Measurements from ENCODE around the gene MAPK8.

MAPK8 gene

GRCh38 chr10:48383393-48383792 is 76.9 kb downstream of the MAPK8 start:
- no peak overlapping the region for H3K27ac ChIP-seq (ENCODE audit: low read length)
- H3K36me3 ChIP-seq (ENCODE audit: insufficient read depth, low read length), result no peaks in the 10 kb centered on the region
- H3K4me1 ChIP-seq (ENCODE audit: insufficient read depth, low read length), result no peaks in the 10 kb centered on the region
- no peak overlapping the region for H3K9ac ChIP-seq (ENCODE audit: low read depth, low read length)
- no peaks in the 10 kb centered on the region for H3K27me3 ChIP-seq (ENCODE audit: insufficient read depth, low read length, poor library complexity)
- no peak overlapping the region for H3K4me2 ChIP-seq (ENCODE audit: insufficient read depth, low read length)
- no peak for DNase-seq
- H4K20me1 ChIP-seq (ENCODE audit: insufficient read depth, low read length), result peaks cover 33% of the 10 kb centered on the region; the same call in 1 of the 2 replicates
- no peak for TF ChIP-seq CTCF (IDR thresholded peaks at IDR 0.05; ENCODE audit: borderline replicate concordance, extremely low read depth, low read length, poor library complexity, severe bottlenecking)
- TF ChIP-seq EZH2 (IDR thresholded peaks at IDR 0.05; ENCODE audit: borderline replicate concordance, low read depth, low read length, severe bottlenecking), result no peak
- no peak overlapping the region for H3K4me3 ChIP-seq (ENCODE audit: low read depth in 1 of 2, low read length in 2 of 2)
- no peaks in the 10 kb centered on the region for H3K9me3 ChIP-seq (ENCODE audit: insufficient read depth, low read length, severe bottlenecking)
- no peak overlapping the region for H2AFZ ChIP-seq (ENCODE audit: low read depth, low read length)
- no peak for ATAC-seq (ENCODE audit: insufficient read depth, low read depth)
- H3K79me2 ChIP-seq (ENCODE audit: insufficient read depth, low read length), result peaks cover 58% of the 10 kb centered on the region

DNA sequence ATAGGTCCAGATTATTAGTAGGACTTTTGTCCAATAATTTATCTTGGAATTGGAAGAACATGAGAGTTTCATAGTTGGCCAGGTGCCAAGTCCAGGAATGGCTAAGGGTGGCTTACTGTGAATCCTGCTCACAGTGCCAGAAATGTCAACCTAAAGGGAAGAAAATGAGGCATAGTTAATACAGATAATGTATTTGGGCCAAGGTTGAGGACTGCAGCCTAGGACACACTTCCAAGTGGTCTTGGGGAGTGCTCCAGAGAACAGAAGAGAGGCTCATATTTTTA is 78.2 kb downstream of the MAPK8 start:
- Histone ChIP-seq H3K9me3 (ENCODE audit: insufficient read depth, low read length, severe bottlenecking) (no peaks in the 10 kb centered on the region), H3K27me3 (ENCODE audit: insufficient read depth, low read length, poor library complexity) (no peaks in the 10 kb centered on the region), H4K20me1 (ENCODE audit: insufficient read depth, low read length) (peaks cover 40% of the 10 kb centered on the region), H3K4me2 (ENCODE audit: insufficient read depth, low read length) (no peak overlapping the region), H3K36me3 (ENCODE audit: insufficient read depth, low read length) (no peaks in the 10 kb centered on the region), H3K27ac (ENCODE audit: low read length) (no peak overlapping the region), H3K9ac (ENCODE audit: low read depth, low read length) (no peak overlapping the region), H2AFZ (ENCODE audit: low read depth, low read length) (no peak overlapping the region), H3K4me1 (ENCODE audit: insufficient read depth, low read length) (no peaks in the 10 kb centered on the region), H3K79me2 (ENCODE audit: insufficient read depth, low read length) (peaks cover 63% of the 10 kb centered on the region), H3K4me3 (ENCODE audit: low read depth in 1 of 2, low read length in 2 of 2) (no peak overlapping the region)
- ATAC-seq (ENCODE audit: insufficient read depth, low read depth) (no peak), DNase-seq (no peak)
- TF ChIP-seq CTCF (IDR thresholded peaks at IDR 0.05; ENCODE audit: borderline replicate concordance, extremely low read depth, low read length, poor library complexity, severe bottlenecking), result no peak

GRCh38 chr10:48389272-48389671 is 82.8 kb downstream of the MAPK8 start:
- H3K36me3 ChIP-seq (ENCODE audit: insufficient read depth, low read length), result no peaks in the 10 kb centered on the region
- H3K4me2 ChIP-seq (ENCODE audit: insufficient read depth, low read length), result no peak overlapping the region
- H4K20me1 ChIP-seq (ENCODE audit: insufficient read depth, low read length), result peaks cover 44% of the 10 kb centered on the region
- no peaks in the 10 kb centered on the region for H3K9me3 ChIP-seq (ENCODE audit: insufficient read depth, low read length, severe bottlenecking)
- ATAC-seq (ENCODE audit: insufficient read depth, low read depth) (no peak), DNase-seq (no peak)
- no peak overlapping the region for H2AFZ ChIP-seq (ENCODE audit: low read depth, low read length)
- H3K27me3 ChIP-seq (ENCODE audit: insufficient read depth, low read length, poor library complexity), result no peaks in the 10 kb centered on the region
- no peak overlapping the region for H3K9ac ChIP-seq (ENCODE audit: low read depth, low read length)
- peaks cover 90% of the 10 kb centered on the region for H3K79me2 ChIP-seq (ENCODE audit: insufficient read depth, low read length)
- H3K4me1 ChIP-seq (ENCODE audit: insufficient read depth, low read length), result peaks cover 13% of the 10 kb centered on the region
- TF ChIP-seq CTCF (IDR thresholded peaks at IDR 0.05; ENCODE audit: borderline replicate concordance, extremely low read depth, low read length, poor library complexity, severe bottlenecking) (no peak), EZH2 (IDR thresholded peaks at IDR 0.05; ENCODE audit: borderline replicate concordance, low read depth, low read length, severe bottlenecking) (no peak)
- no peak overlapping the region for H3K27ac ChIP-seq (ENCODE audit: low read length)
- no peak overlapping the region for H3K4me3 ChIP-seq (ENCODE audit: low read depth in 1 of 2, low read length in 2 of 2)

DNA sequence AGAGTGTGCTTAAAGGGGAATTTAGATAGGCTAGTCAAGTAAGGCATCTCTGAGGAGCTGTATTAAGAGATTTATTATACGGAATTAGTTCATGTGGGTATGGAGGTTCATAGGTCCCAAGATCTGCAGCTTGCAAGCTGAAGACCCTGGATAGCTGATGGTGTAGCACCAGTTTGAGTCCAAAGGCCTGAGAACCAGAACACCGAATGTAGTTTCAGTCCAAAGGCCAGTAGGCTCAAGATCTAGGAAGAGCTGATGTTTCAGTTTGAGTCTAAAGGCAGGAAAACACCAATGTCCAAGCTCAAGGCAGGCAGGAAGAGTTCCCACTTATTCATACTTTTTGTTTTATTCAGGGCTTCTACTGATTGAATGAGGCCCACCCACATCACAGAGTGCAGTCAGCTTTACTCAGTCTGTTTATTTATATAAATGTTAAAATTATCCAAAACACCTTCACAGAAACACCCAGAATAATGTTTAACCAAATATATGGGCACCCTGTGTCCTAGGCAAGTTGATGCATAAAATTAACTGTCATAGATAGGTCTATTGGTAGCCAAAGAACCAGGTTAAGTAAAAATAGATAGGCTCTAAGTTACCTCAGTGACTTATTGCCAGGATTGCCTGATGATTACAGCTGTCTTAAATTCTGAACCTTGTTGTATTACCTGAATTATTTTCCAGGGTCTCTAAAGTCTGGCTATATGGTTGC is 83.5 kb downstream of the MAPK8 start:
- H4K20me1 ChIP-seq (ENCODE audit: insufficient read depth, low read length), result peaks cover 40% of the 10 kb centered on the region
- peaks cover 84% of the 10 kb centered on the region for H3K79me2 ChIP-seq (ENCODE audit: insufficient read depth, low read length)
- H3K4me3 ChIP-seq (ENCODE audit: low read depth in 1 of 2, low read length in 2 of 2), result no peak overlapping the region
- peaks cover 13% of the 10 kb centered on the region for H3K4me1 ChIP-seq (ENCODE audit: insufficient read depth, low read length)
- DNase-seq, result no peak
- TF ChIP-seq EZH2 (IDR thresholded peaks at IDR 0.05; ENCODE audit: borderline replicate concordance, low read depth, low read length, severe bottlenecking) (no peak), CTCF (IDR thresholded peaks at IDR 0.05; ENCODE audit: borderline replicate concordance, extremely low read depth, low read length, poor library complexity, severe bottlenecking) (no peak)
- ATAC-seq (ENCODE audit: insufficient read depth, low read depth), result no peak
- H3K27ac ChIP-seq (ENCODE audit: low read length), result no peak overlapping the region
- no peak overlapping the region for H3K4me2 ChIP-seq (ENCODE audit: insufficient read depth, low read length)
- H3K36me3 ChIP-seq (ENCODE audit: insufficient read depth, low read length), result no peaks in the 10 kb centered on the region
- H2AFZ ChIP-seq (ENCODE audit: low read depth, low read length), result no peak overlapping the region
- no peaks in the 10 kb centered on the region for H3K27me3 ChIP-seq (ENCODE audit: insufficient read depth, low read length, poor library complexity)
- H3K9ac ChIP-seq (ENCODE audit: low read depth, low read length), result no peak overlapping the region
- no peaks in the 10 kb centered on the region for H3K9me3 ChIP-seq (ENCODE audit: insufficient read depth, low read length, severe bottlenecking)

Data from DND-41 (cell line).